Neutrophil (primary cell): Measurements from ENCODE around the gene HTR3D.

Experiments used
- H3K27ac ChIP-seq: fragments of 200-600 bp; sonication (generic); 2 replicates; pipeline ENCODE4 v1.5.1; 2016; ENCODE audit warnings: mild to moderate bottlenecking, moderate library complexity
- H3K27me3 ChIP-seq: fragments of 200-600 bp; sonication (generic); 2 replicates; pipeline ENCODE4 v1.6.0; 2016; ENCODE audit warnings: mild to moderate bottlenecking
- H3K36me3 ChIP-seq: fragments of 200-600 bp; sonication (generic); 2 replicates; pipeline ENCODE4 v1.5.1; 2017
- H3K4me1 ChIP-seq, 2 experiments: fragments of 200-600 bp in 1 of 2; sonication (generic) in 1 of 2; 1 replicate in 1 of 2; 2 replicates in 1 of 2; pipeline versions ENCODE4 v1.5.1 to v1.6.1; 2013 to 2016; ENCODE audit warnings: low read depth in 1 of 2, low read length in 1 of 2, mild to moderate bottlenecking in 1 of 2, moderate library complexity in 1 of 2; ENCODE audit not compliant: control insufficient read depth in 1 of 2, insufficient read depth in 1 of 2
- H3K4me3 ChIP-seq, 2 experiments: fragments of 200-600 bp in 1 of 2; sonication (generic) in 1 of 2; 1 replicate in 1 of 2; 2 replicates in 1 of 2; pipeline ENCODE4 v1.5.1; 2013 to 2016; ENCODE audit warnings: low read depth in 1 of 2, low read length in 1 of 2, mild to moderate bottlenecking in 1 of 2, moderate library complexity in 1 of 2
- H3K9me3 ChIP-seq: fragments of 200-600 bp; sonication (generic); 2 replicates; pipeline ENCODE4 v1.5.1; 2016
- TF ChIP-seq, protein P1 (sequence below): fragments of 200-600 bp; sonication (generic); IDR thresholded peaks from 2 replicates; pipeline ENCODE4 v1.5.1; 2016; ENCODE audit warnings: antibody characterized with exemption

Gene HTR3D

DNA sequence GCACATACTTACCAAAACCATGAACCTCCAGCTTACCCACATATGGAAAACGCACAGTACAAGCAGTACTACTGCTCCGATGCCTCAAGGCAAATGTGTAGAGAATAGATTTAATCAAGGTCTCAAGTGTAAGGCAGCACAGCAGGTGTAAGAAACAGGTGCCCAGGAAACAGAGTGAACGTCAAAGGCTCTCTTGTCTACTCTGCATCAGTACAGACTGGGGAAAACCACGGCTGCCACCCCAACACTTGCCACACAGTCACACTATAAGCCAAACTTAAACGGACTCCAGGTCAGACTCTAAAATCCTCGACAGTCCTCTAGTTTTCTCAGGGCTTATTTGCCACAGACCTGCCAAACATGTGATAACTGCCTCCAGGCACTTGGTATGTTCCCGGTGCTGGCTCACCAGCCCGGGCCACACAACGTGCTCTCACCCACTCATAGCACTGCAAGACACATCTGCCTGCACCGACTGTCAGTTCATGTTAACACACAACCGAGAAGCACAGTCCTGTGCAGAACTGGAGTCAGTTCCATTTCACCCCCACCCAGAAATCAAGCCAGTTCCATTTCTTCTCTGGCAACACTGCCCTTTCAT, 44.4 kb upstream of the HTR3D start:
- Histone ChIP-seq H3K4me1 (no peaks in the 10 kb centered on the region), H3K4me3 (no peak overlapping the region), H3K36me3 (peaks cover 70% of the 10 kb centered on the region), H3K27ac (no peak overlapping the region), H3K27me3 (no peaks in the 10 kb centered on the region), H3K9me3 (no peaks in the 10 kb centered on the region)
- TF ChIP-seq, protein P1, sequence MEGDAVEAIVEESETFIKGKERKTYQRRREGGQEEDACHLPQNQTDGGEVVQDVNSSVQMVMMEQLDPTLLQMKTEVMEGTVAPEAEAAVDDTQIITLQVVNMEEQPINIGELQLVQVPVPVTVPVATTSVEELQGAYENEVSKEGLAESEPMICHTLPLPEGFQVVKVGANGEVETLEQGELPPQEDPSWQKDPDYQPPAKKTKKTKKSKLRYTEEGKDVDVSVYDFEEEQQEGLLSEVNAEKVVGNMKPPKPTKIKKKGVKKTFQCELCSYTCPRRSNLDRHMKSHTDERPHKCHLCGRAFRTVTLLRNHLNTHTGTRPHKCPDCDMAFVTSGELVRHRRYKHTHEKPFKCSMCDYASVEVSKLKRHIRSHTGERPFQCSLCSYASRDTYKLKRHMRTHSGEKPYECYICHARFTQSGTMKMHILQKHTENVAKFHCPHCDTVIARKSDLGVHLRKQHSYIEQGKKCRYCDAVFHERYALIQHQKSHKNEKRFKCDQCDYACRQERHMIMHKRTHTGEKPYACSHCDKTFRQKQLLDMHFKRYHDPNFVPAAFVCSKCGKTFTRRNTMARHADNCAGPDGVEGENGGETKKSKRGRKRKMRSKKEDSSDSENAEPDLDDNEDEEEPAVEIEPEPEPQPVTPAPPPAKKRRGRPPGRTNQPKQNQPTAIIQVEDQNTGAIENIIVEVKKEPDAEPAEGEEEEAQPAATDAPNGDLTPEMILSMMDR, result no peak

- Histone ChIP-seq H3K27me3 (no peaks in the 10 kb centered on the region), H3K27ac (no peak overlapping the region), H3K4me3 (no peak overlapping the region), H3K4me1 (no peaks in the 10 kb centered on the region), H3K36me3 (peaks cover 58% of the 10 kb centered on the region), H3K9me3 (no peaks in the 10 kb centered on the region)
- TF ChIP-seq, protein P1, result no peak
Measured at GRCh38 chr3:183988216-183988790, 43.2 kb upstream of the HTR3D start.

DNA sequence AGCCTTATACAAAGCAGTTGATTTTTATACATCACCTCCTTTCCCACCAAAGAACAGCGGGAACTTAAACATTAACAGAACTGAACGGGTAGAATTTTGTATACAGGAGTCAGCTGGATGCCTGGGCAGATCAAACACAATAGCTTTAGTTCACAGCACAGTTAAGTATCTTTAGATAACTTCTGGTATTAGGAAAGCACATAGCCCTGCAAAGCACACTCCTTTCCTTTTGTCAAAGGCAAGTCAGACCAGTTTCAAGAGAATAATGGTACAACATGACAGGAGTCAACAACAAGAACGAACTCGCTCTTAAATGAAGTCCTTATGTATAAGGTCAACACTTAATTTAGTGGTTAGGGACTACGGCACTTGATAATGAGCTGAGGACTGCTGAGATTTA, 40.1 kb upstream of the HTR3D start:
- no peak overlapping the region for H3K27ac ChIP-seq
- TF ChIP-seq, protein P1, result no peak
- H3K4me3 ChIP-seq, result no peak overlapping the region
- H3K27me3 ChIP-seq, result no peaks in the 10 kb centered on the region
- H3K4me1 ChIP-seq, result no peaks in the 10 kb centered on the region
- no peaks in the 10 kb centered on the region for H3K9me3 ChIP-seq
- H3K36me3 ChIP-seq, result peaks cover 27% of the 10 kb centered on the region

DNA sequence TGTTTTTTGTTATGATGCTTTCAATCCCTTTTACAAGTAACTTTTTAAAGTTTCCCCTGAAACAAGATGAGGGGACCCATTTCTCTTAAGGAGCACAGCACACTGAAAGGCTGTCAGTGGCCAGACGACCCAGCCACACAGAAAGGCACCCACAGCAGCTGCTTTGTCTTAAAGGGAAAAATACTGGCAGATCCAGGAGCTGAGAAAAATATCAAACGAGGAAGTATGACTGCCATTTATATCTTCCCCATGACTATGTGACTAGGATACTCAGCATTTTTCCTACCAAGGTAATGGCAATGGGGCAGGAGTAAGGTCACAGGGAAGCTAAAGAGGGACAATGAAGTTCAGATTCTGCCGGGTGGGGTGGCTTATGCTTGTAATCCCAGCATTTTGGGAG, 29.8 kb upstream of the HTR3D start:
- TF ChIP-seq, protein P1, result no peak
- H3K27me3 ChIP-seq, result no peaks in the 10 kb centered on the region
- peaks cover 15% of the 10 kb centered on the region for H3K36me3 ChIP-seq
- H3K9me3 ChIP-seq, result no peaks in the 10 kb centered on the region
- H3K4me3 ChIP-seq, result no peak overlapping the region
- no peak overlapping the region for H3K27ac ChIP-seq
- peaks cover 16 to 19% of the 10 kb centered on the region in 2 experiments for H3K4me1 ChIP-seq

DNA sequence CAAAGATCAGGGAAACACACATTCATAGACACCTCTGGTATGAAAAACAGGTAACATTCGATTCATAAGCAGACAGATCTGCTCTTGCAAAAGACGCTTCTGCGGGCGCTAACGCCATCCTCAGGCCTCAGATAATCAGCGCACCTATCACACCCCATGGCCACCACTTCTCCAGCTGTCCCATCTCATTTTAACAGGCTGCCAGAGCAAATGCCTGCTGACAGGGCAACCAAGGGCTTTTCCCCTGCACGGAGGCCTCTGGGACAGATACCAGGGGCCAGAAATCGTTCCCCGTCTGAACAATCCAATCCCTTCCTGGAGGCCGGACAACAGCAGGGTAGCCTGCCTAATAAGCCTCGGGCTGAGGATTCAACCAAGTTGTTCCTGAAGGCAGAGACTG, 29.1 kb upstream of the HTR3D start:
- Histone ChIP-seq H3K27ac (no peak overlapping the region), H3K4me3 (no peak overlapping the region), H3K9me3 (no peaks in the 10 kb centered on the region), H3K27me3 (no peaks in the 10 kb centered on the region), H3K4me1 (peaks cover 18 to 26% of the 10 kb centered on the region in 2 experiments), H3K36me3 (peaks cover 15% of the 10 kb centered on the region)
- TF ChIP-seq, protein P1, result no peak
